Neuronal stem cell (in vitro differentiated cells): Measurements from ENCODE around the gene QRICH1. TPM values are rescaled to one million over a fixed set of nuclear protein-coding genes. Genes with fewer than 3 reads are reported as not detected.
A peak's percentile ranks its signal among the peaks of the same experiment; 100 is the strongest.

Source experiments
- DNase-seq: peaks from one replicate; pipeline ENCODE4 v3.0.0-alpha.2; 2013; ENCODE audit warnings: low spot score
- H2AFZ ChIP-seq: one replicate; pipeline ENCODE4 v1.6.1; 2013; ENCODE audit warnings: mild to moderate bottlenecking, low read length, inconsistent platforms
- H2AK5ac ChIP-seq: 2 replicates; pipeline ENCODE4 v1.6.1; 2013; ENCODE audit warnings: low read depth, mild to moderate bottlenecking, inconsistent platforms, low read length, moderate library complexity, mixed read lengths
- H2BK120ac ChIP-seq: 2 replicates; pipeline ENCODE4 v1.6.1; 2013; ENCODE audit warnings: low read depth, mild to moderate bottlenecking, inconsistent platforms, low read length, moderate library complexity, mixed read lengths
- H2BK12ac ChIP-seq: one replicate; pipeline ENCODE4 v1.6.1; 2013; ENCODE audit warnings: low read length, inconsistent platforms
- H2BK15ac ChIP-seq: 2 replicates; pipeline ENCODE4 v1.6.1; 2013; ENCODE audit warnings: mild to moderate bottlenecking, low read length, inconsistent platforms, mixed read lengths
- H2BK5ac ChIP-seq: one replicate; pipeline ENCODE4 v1.6.1; 2013; ENCODE audit warnings: inconsistent platforms, mild to moderate bottlenecking, low read length, moderate library complexity
- H3K14ac ChIP-seq: one replicate; pipeline ENCODE4 v1.6.1; 2013; ENCODE audit warnings: low read length, inconsistent platforms
- H3K18ac ChIP-seq: 2 replicates; pipeline ENCODE4 v1.6.1; 2013; ENCODE audit warnings: low read length, inconsistent platforms
- H3K23ac ChIP-seq: 2 replicates; pipeline ENCODE4 v1.6.1; 2013; ENCODE audit warnings: low read depth, mild to moderate bottlenecking, mixed read lengths, low read length, inconsistent platforms; ENCODE audit not compliant: poor library complexity
- H3K27ac ChIP-seq: replicated peaks from 3 replicates; pipeline ENCODE4 v1.5.1; 2013; ENCODE audit warnings: low read length, inconsistent platforms
- H3K27me3 ChIP-seq, 3 experiments: 2 replicates each; pipeline ENCODE4 v1.6.1; 2013; ENCODE audit warnings: low read length in 3 of 3, mild to moderate bottlenecking in 2 of 3, inconsistent platforms in 1 of 3, low read depth in 1 of 3, mixed read lengths in 1 of 3, moderate library complexity in 1 of 3; ENCODE audit not compliant: control insufficient read depth in 3 of 3, insufficient read depth in 3 of 3
- H3K36me3 ChIP-seq, 2 donors: replicated peaks in 1 of 2; 2 replicates each; pipeline ENCODE4 v1.6.1; 2013; ENCODE audit warnings: low read length in 2 of 2; ENCODE audit not compliant: control insufficient read depth in 2 of 2, insufficient read depth in 2 of 2
- H3K4ac ChIP-seq: 2 replicates; pipeline ENCODE4 v1.6.1; 2013; ENCODE audit warnings: inconsistent platforms, mild to moderate bottlenecking, low read length, moderate library complexity
- H3K4me1 ChIP-seq, 2 donors: 1 replicate in 1 of 2; 2 replicates in 1 of 2; pipeline ENCODE4 v1.6.1; 2013; ENCODE audit warnings: low read length in 2 of 2, low read depth in 1 of 2; ENCODE audit not compliant: control insufficient read depth in 2 of 2, insufficient read depth in 1 of 2
- H3K4me2 ChIP-seq: one replicate; pipeline ENCODE4 v1.6.1; 2013; ENCODE audit warnings: mild to moderate bottlenecking, low read length, inconsistent platforms; ENCODE audit not compliant: insufficient read depth, poor library complexity, severe bottlenecking
- H3K4me3 ChIP-seq, 2 donors: 2 replicates each; pipeline ENCODE4 v1.5.1; 2013; ENCODE audit warnings: low read length in 2 of 2, mild to moderate bottlenecking in 2 of 2, inconsistent platforms in 1 of 2, moderate library complexity in 1 of 2
- H3K79me1 ChIP-seq: one replicate; pipeline ENCODE4 v1.6.1; 2013; ENCODE audit warnings: low read depth, mild to moderate bottlenecking, inconsistent platforms, low read length, moderate library complexity
- H3K9ac ChIP-seq: one replicate; pipeline ENCODE4 v1.6.1; 2013; ENCODE audit warnings: mild to moderate bottlenecking, low read depth, low read length, inconsistent platforms; ENCODE audit not compliant: poor library complexity
- H3K9me3 ChIP-seq, 2 donors: replicated peaks in 1 of 2; 2 replicates each; pipeline versions ENCODE3 to v1.6.1; 2013; ENCODE audit warnings: low read length in 2 of 2, mild to moderate bottlenecking in 2 of 2, inconsistent platforms in 1 of 2, low read depth in 1 of 2, mixed read lengths in 1 of 2, moderate library complexity in 1 of 2; ENCODE audit not compliant: control insufficient read depth in 2 of 2, insufficient read depth in 1 of 2
- H4K8ac ChIP-seq: one replicate; pipeline ENCODE4 v1.6.1; 2013; ENCODE audit warnings: low read depth, mild to moderate bottlenecking, inconsistent platforms, low read length, moderate library complexity
- H4K91ac ChIP-seq: one replicate; pipeline ENCODE4 v1.6.1; 2013; ENCODE audit warnings: low read length, low read depth, mild to moderate bottlenecking, inconsistent platforms; ENCODE audit not compliant: poor library complexity
- WGBS, 2 donors: extraction: QIAGEN DNeasy Blood & Tissue Kit; methylation state at CpG; one replicate each; pipeline ENCODE4 v1.1.7; 2013; ENCODE audit warnings: missing lambda C conversion rate in 2 of 2, mixed read lengths in 1 of 2; ENCODE audit not compliant: insufficient read length in 2 of 2, insufficient replicate concordance in 1 of 2; ENCODE audit errors: extremely low coverage in 2 of 2; 5-methylcytosine and 5-hydroxymethylcytosine counted together
- polyA plus RNA-seq, 2 experiments: library from polyadenylated mRNA; stranded (reverse); fragments of 200-250 nt; gene quantifications; one replicate each; pipeline ENCODE4 v1.2.3, GENCODE V29; 2013

QRICH1 gene
- 101 TPM for polyA plus RNA-seq (2013, experiment 1 of 2)
- 102 TPM for polyA plus RNA-seq (2013, experiment 2 of 2)

GRCh38 chr3:49093853-49094767, at the start of gene QRICH1:
QRICH1 (minus strand) TSS chr3:49094071; CDS start chr3:49077017, 17,054 bp downstream.
- H3K4me1 ChIP-seq: peaks cover 2 to 7% of the 10 kb centered on the region in 2 donors
- peak within 1 kb of the TSS; percentile 80 to 89 for H3K4me3 ChIP-seq
- H3K79me1 ChIP-seq: peaks cover 3% of the 10 kb centered on the region
- no peak within 1 kb of the TSS for H2BK120ac ChIP-seq
- H2BK15ac ChIP-seq: peak within 1 kb of the TSS; percentile 67
- DNase-seq: peak; percentile 99
- peak within 1 kb of the TSS; percentile 100 for H3K27ac ChIP-seq
- H3K36me3 ChIP-seq: peaks cover 20 to 57% of the 10 kb centered on the region in 2 donors
- H2BK12ac ChIP-seq: peak within 1 kb of the TSS; percentile 73
- no peaks in the 10 kb centered on the region for H3K9me3 ChIP-seq
- H2BK5ac ChIP-seq: peak within 1 kb of the TSS; percentile 97
- peak within 1 kb of the TSS; percentile 91 for H2AK5ac ChIP-seq
- peak within 1 kb of the TSS; percentile 94 for H3K4ac ChIP-seq
- peak within 1 kb of the TSS; percentile 99 for H3K14ac ChIP-seq
- H3K23ac ChIP-seq: peak within 1 kb of the TSS; percentile 100
- peak within 1 kb of the TSS; percentile 10 for H4K8ac ChIP-seq
- peak within 1 kb of the TSS; percentile 100 for H3K9ac ChIP-seq
- peak within 1 kb of the TSS; percentile 83 for H3K4me2 ChIP-seq
- no peak within 1 kb of the TSS for H4K91ac ChIP-seq
- WGBS, 2 donors: no CpG with 5 or more reads among the region's 65 CpGs
- no peaks in the 10 kb centered on the region for H3K27me3 ChIP-seq
- H3K18ac ChIP-seq: peak within 1 kb of the TSS; percentile 100
- peak within 1 kb of the TSS; percentile 90 for H2AFZ ChIP-seq

DNA sequence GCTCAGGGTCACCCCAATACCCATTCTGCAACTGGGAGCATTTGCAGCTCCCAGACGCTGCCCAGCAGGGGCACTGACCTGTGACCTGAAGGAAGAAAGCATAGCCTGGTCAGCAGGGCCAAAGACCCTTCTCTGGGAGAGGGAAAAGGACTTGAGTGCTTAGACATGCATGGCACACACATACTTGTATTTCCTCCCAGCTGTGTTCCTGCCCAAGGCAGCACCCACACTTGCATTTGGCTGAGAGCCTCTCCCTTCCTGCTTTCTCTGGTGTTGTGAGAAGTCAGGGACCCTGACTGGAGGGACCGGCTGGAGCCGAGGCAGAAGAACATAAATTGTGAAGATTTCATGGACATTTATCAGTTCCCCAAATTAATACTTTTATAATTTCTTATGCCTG, 46.2 kb upstream of the QRICH1 start:
- no CpG with 5 or more reads among the region's 3 CpGs for WGBS, 2 donors
- no peaks in the 10 kb centered on the region for H3K36me3 ChIP-seq

DNA sequence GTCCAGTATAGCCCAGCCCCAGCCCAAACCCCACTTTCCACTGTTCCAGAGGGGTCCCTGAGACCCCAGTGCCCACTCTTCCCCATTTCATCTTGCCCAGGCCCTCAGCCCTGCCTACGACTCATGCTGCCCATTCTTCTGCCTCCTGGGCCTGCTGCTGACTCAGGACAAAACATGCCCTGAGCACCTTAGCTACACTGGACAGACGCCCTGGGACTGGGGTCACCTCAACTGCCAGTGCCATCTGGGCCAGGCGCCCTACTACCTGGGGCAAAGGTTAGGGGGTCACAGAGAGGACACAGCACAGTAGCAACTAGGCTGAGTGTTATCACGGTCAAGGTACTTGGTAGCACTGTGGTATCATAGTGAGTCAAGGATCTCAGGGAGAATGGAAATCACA, 41.6 kb upstream of the QRICH1 start:
- Histone ChIP-seq H3K27me3 (no peaks in the 10 kb centered on the region), H2BK5ac (peak overlapping the region; percentile 16), H2AFZ (no peak overlapping the region), H3K4me3 (no peak overlapping the region), H3K9me3 (no peaks in the 10 kb centered on the region), H2BK15ac (peak overlapping the region; percentile 6), H4K8ac (no peak overlapping the region), H3K4me1 (peaks cover 9 to 11% of the 10 kb centered on the region in 2 donors), H3K79me1 (peaks cover 3% of the 10 kb centered on the region), H2BK12ac (no peak overlapping the region), H2AK5ac (peak overlapping the region; percentile 92), H4K91ac (no peak overlapping the region), H3K4ac (no peak overlapping the region), H3K23ac (no peak overlapping the region), H3K4me2 (no peak overlapping the region), H3K14ac (no peak overlapping the region), H2BK120ac (no peak overlapping the region), H3K36me3 (peaks cover 5 to 8% of the 10 kb centered on the region in 2 donors), H3K18ac (no peak overlapping the region), H3K27ac (no peak overlapping the region), H3K9ac (no peak overlapping the region)
- no peak for DNase-seq
- no CpG with 5 or more reads among the region's 4 CpGs for WGBS, 2 donors

More for the DNA sequence above, 46.2 kb upstream of the QRICH1 start:
- H2BK120ac ChIP-seq: no peak overlapping the region
- H2AK5ac ChIP-seq: no peak overlapping the region
- H2AFZ ChIP-seq: no peak overlapping the region
- H3K27me3 ChIP-seq: peaks cover 0 to 5% (median 0%) of the 10 kb centered on the region in 3 experiments
- H2BK12ac ChIP-seq: no peak overlapping the region
- no peak overlapping the region for H3K23ac ChIP-seq
- peaks cover 4 to 5% of the 10 kb centered on the region in 2 donors for H3K4me1 ChIP-seq
- H3K18ac ChIP-seq: no peak overlapping the region
- H2BK15ac ChIP-seq: no peak overlapping the region
- no peak overlapping the region for H2BK5ac ChIP-seq
- H3K4me2 ChIP-seq: no peak overlapping the region
- H4K91ac ChIP-seq: no peak overlapping the region
- no peak overlapping the region for H4K8ac ChIP-seq
- no peak overlapping the region for H3K4ac ChIP-seq
- H3K27ac ChIP-seq: no peak overlapping the region
- no peak overlapping the region for H3K9ac ChIP-seq
- H3K79me1 ChIP-seq: no peaks in the 10 kb centered on the region
- H3K9me3 ChIP-seq: peaks cover 5% of the 10 kb centered on the region in 2 donors
- no peak for DNase-seq
- H3K14ac ChIP-seq: no peak overlapping the region
- no peak overlapping the region for H3K4me3 ChIP-seq
